H1 (cell line): ENCODE measurements around the gene ZBTB16. TPM values are rescaled to one million over a fixed set of nuclear protein-coding genes. Genes with fewer than 3 reads are reported as not detected.

ENCODE experiments used
- CTCF ChIA-PET: fragments of 300-600 bp; sonication (Branson Sonifier 250); formaldehyde crosslinking; loops from one replicate; lab custom pipeline; 2021; ENCODE audit not compliant: partially characterized antibody; lab: Charles Lee
- POLR2A ChIA-PET: fragments of 300-600 bp; sonication (Branson Sonifier 250); formaldehyde crosslinking; loops from one replicate; lab custom pipeline; 2021; ENCODE audit warnings: inconsistent platforms; ENCODE audit not compliant: partially characterized antibody; lab: Charles Lee
- DNase-seq, 2 experiments: peaks; one replicate each; pipeline versions ENCODE4 v3.0.0 to v3.0.0-alpha.2; 2010 to 2022; ENCODE audit warnings: low spot score in 2 of 2, low read depth in 1 of 2, mixed read lengths in 1 of 2
- FAIRE-seq: peaks from 2 replicates; lab custom pipeline; 2011; peaks lifted over from hg19 to GRCh38; lab: Jason Lieb, UNC
- H2AFZ ChIP-seq: 2 replicates; pipeline ENCODE4 v1.8.1; 2012; ENCODE audit warnings: low read length, inconsistent platforms
- H2AK5ac ChIP-seq: 2 replicates; pipeline ENCODE4 v1.6.1; 2013; ENCODE audit warnings: low read depth, low read length
- H2BK120ac ChIP-seq: replicated peaks from 2 replicates; pipeline ENCODE3; 2013; ENCODE audit warnings: low read depth, low read length, inconsistent platforms
- H2BK12ac ChIP-seq: 2 replicates; pipeline ENCODE4 v1.6.1; 2013; ENCODE audit warnings: low read depth, low read length
- H2BK15ac ChIP-seq: 2 replicates; pipeline ENCODE4 v1.6.1; 2013; ENCODE audit warnings: low read length
- H2BK20ac ChIP-seq: 2 replicates; pipeline ENCODE4 v1.6.1; 2013; ENCODE audit warnings: low read length
- H2BK5ac ChIP-seq: 2 replicates; pipeline ENCODE4 v1.6.1; 2013; ENCODE audit warnings: low read depth, low read length
- H3K14ac ChIP-seq: 2 replicates; pipeline ENCODE4 v1.6.1; 2013; ENCODE audit warnings: inconsistent platforms; ENCODE audit not compliant: insufficient read length
- H3K18ac ChIP-seq: 2 replicates; pipeline ENCODE4 v1.6.1; 2013; ENCODE audit warnings: low read length; ENCODE audit errors: extremely low read depth
- H3K23ac ChIP-seq: 2 replicates; pipeline ENCODE4 v1.6.1; 2013; ENCODE audit warnings: inconsistent platforms; ENCODE audit not compliant: insufficient read length
- H3K23me2 ChIP-seq: 2 replicates; pipeline ENCODE4 v1.6.1; 2013; ENCODE audit warnings: low read depth, low read length
- H3K27ac ChIP-seq: 2 replicates; pipeline ENCODE4 v1.6.1; 2011; ENCODE audit warnings: low read depth, low read length, inconsistent platforms
- H3K27me3 ChIP-seq, 4 experiments: replicated peaks in 1 of 4; 1 replicate in 1 of 4; 2 replicates in 3 of 4; pipeline versions ENCODE4 v1.6.1 to v1.8.1; 2011 to 2013; ENCODE audit warnings: low read length in 3 of 4, mild to moderate bottlenecking in 3 of 4, inconsistent platforms in 2 of 4, mixed read lengths in 2 of 4, moderate library complexity in 1 of 4; ENCODE audit not compliant: control insufficient read depth in 3 of 4, insufficient read depth in 3 of 4; ENCODE audit errors: extremely low read depth in 1 of 4
- H3K36me3 ChIP-seq, 4 experiments: 2 replicates each; pipeline versions ENCODE4 v1.6.1 to v1.8.1; 2011 to 2013; ENCODE audit warnings: mild to moderate bottlenecking in 4 of 4, low read length in 3 of 4, moderate library complexity in 2 of 4, control low read depth in 1 of 4, inconsistent platforms in 1 of 4; ENCODE audit not compliant: insufficient read depth in 4 of 4, control insufficient read depth in 2 of 4
- H3K4ac ChIP-seq: replicated peaks from 2 replicates; pipeline ENCODE3; 2013; ENCODE audit warnings: low read length, low read depth, mixed read lengths, inconsistent platforms; ENCODE audit not compliant: insufficient read length
- H3K4me1 ChIP-seq, 4 experiments: replicated peaks in 1 of 4; 1 replicate in 1 of 4; 2 replicates in 3 of 4; pipeline versions ENCODE4 v1.6.1 to v1.8.1; 2011 to 2013; ENCODE audit warnings: low read length in 3 of 4, inconsistent platforms in 2 of 4, mixed read lengths in 1 of 4; ENCODE audit not compliant: insufficient read depth in 4 of 4, control insufficient read depth in 3 of 4
- H3K4me2 ChIP-seq, 2 experiments: 2 replicates each; pipeline versions ENCODE4 v1.6.1 to v1.8.1; 2011 to 2013; ENCODE audit warnings: low read depth in 2 of 2, low read length in 2 of 2, control low read depth in 1 of 2, inconsistent platforms in 1 of 2, mild to moderate bottlenecking in 1 of 2; ENCODE audit not compliant: insufficient read depth in 1 of 2
- H3K4me3 ChIP-seq, 4 experiments: fragments of 200-600, 300-600 bp in 1 of 4; sonication (generic), shearing (Covaris generic), sonication (Bioruptor Twin) in 1 of 4; 2 replicates each; pipeline versions ENCODE4 v1.5.1 to v1.8.1; 2011 to 2016; ENCODE audit warnings: low read length in 4 of 4, low read depth in 3 of 4, control low read depth in 2 of 4, inconsistent platforms in 2 of 4, mild to moderate bottlenecking in 2 of 4, mixed read lengths in 1 of 4, moderate library complexity in 1 of 4; ENCODE audit not compliant: insufficient read depth in 2 of 4; ENCODE audit errors: extremely low read depth in 1 of 4
- H3K56ac ChIP-seq: replicated peaks from 2 replicates; pipeline ENCODE3; 2013; ENCODE audit warnings: low read depth, mild to moderate bottlenecking, mixed read lengths, low read length, inconsistent platforms; ENCODE audit not compliant: insufficient read length
- H3K79me1 ChIP-seq: 2 replicates; pipeline ENCODE4 v1.6.1; 2013; ENCODE audit warnings: low read depth, low read length, control low read depth
- H3K79me2 ChIP-seq, 2 experiments: 2 replicates each; pipeline versions ENCODE4 v1.6.1 to v1.8.1; 2012 to 2013; ENCODE audit warnings: low read length in 2 of 2, mild to moderate bottlenecking in 2 of 2, inconsistent platforms in 1 of 2; ENCODE audit not compliant: insufficient read depth in 2 of 2, control insufficient read depth in 1 of 2
- H3K9ac ChIP-seq, 4 experiments: replicated peaks in 1 of 4; 1 replicate in 1 of 4; 2 replicates in 3 of 4; pipeline versions ENCODE4 v1.6.1 to v1.8.1; 2011 to 2013; ENCODE audit warnings: low read depth in 3 of 4, low read length in 3 of 4, control low read depth in 2 of 4, mild to moderate bottlenecking in 2 of 4, moderate library complexity in 2 of 4, inconsistent platforms in 1 of 4; ENCODE audit errors: extremely low read depth in 1 of 4
- H3K9me3 ChIP-seq, 2 experiments: 2 replicates each; pipeline versions ENCODE4 v1.6.1 to v1.8.1; 2012 to 2013; ENCODE audit warnings: mild to moderate bottlenecking in 2 of 2, moderate library complexity in 2 of 2, control low read depth in 1 of 2, inconsistent platforms in 1 of 2, low read depth in 1 of 2, low read length in 1 of 2, mixed read lengths in 1 of 2; ENCODE audit not compliant: insufficient read depth in 2 of 2
- H4K20me1 ChIP-seq, 2 experiments: replicated peaks in 1 of 2; 2 replicates each; pipeline versions ENCODE3 to v1.8.1; 2011 to 2013; ENCODE audit warnings: inconsistent platforms in 2 of 2, low read length in 2 of 2, mild to moderate bottlenecking in 1 of 2; ENCODE audit not compliant: insufficient read depth in 2 of 2, control insufficient read depth in 1 of 2
- H4K5ac ChIP-seq: 2 replicates; pipeline ENCODE4 v1.6.1; 2013; ENCODE audit warnings: low read length, low read depth, mixed read lengths, inconsistent platforms; ENCODE audit not compliant: insufficient read length
- H4K8ac ChIP-seq: 2 replicates; pipeline ENCODE4 v1.8.0; 2013; ENCODE audit warnings: mild to moderate bottlenecking, moderate library complexity, low read length, inconsistent platforms; ENCODE audit not compliant: insufficient read depth; ENCODE audit errors: extremely low read depth
- H4K91ac ChIP-seq: replicated peaks from 2 replicates; pipeline ENCODE3; 2013; ENCODE audit warnings: low read length, mixed read lengths, inconsistent platforms; ENCODE audit not compliant: insufficient read length
- CBX8 ChIP-seq: fragments of 300-800, 300-1000 bp; sonication (generic); IDR thresholded peaks from 2 replicates; pipeline ENCODE4 v1.7.1; 2016; ENCODE audit warnings: low read depth, low read length, borderline replicate concordance
- CHD2 ChIP-seq: IDR thresholded peaks from 2 replicates; pipeline ENCODE4 v1.6.1; 2012; ENCODE audit warnings: low read length, improper control_type of control experiment
- CTBP2 ChIP-seq: IDR thresholded peaks from 2 replicates; pipeline ENCODE4 v1.7.0; 2011; ENCODE audit warnings: borderline replicate concordance, mild to moderate bottlenecking, moderate library complexity, mixed read lengths, low read length; ENCODE audit not compliant: insufficient read depth, insufficient read length
- CTCF ChIP-seq, 3 experiments: IDR thresholded peaks; 1 replicate in 2 of 3; 2 replicates in 1 of 3; pipeline versions ENCODE4 v1.5.1 to v1.6.1; 2011; ENCODE audit warnings: low read length in 3 of 3, mild to moderate bottlenecking in 3 of 3, inconsistent platforms in 2 of 3, low read depth in 1 of 3, moderate library complexity in 1 of 3; ENCODE audit not compliant: insufficient read depth in 1 of 3; ENCODE audit errors: control extremely low read depth in 1 of 3
- FOSL1 ChIP-seq: IDR thresholded peaks from 2 replicates; pipeline ENCODE4 v1.6.1; 2011; ENCODE audit warnings: mild to moderate bottlenecking, low read depth, low read length, moderate library complexity; ENCODE audit not compliant: insufficient read depth
- KDM4A ChIP-seq: IDR thresholded peaks from one replicate; pipeline ENCODE4 v1.7.1; 2012; ENCODE audit warnings: low read depth, mild to moderate bottlenecking, moderate library complexity, low read length, inconsistent platforms; ENCODE audit not compliant: severe bottlenecking
- RAD21 ChIP-seq, 2 experiments: IDR thresholded peaks in 1 of 2; conservative IDR thresholded peaks in 1 of 2; 2 replicates each; pipeline ENCODE4 v1.6.1; 2011; ENCODE audit warnings: low read depth in 2 of 2, low read length in 2 of 2, improper control_type of control experiment in 1 of 2, inconsistent platforms in 1 of 2, mild to moderate bottlenecking in 1 of 2, moderate library complexity in 1 of 2
- YY1 ChIP-seq: IDR thresholded peaks from 2 replicates; pipeline ENCODE4 v1.6.1; 2011; ENCODE audit warnings: low read depth, mild to moderate bottlenecking, low read length
- WGBS, 2 experiments: shearing (Covaris generic) in 1 of 2; methylation state at CpG; one replicate each; pipeline versions ENCODE4 v1.1.6 to v1.1.7; 2013 to 2015; ENCODE audit warnings: low lambda C conversion rate in 2 of 2, mixed read lengths in 2 of 2, inconsistent platforms in 1 of 2, low coverage in 1 of 2, missing lambda C conversion rate in 1 of 2; ENCODE audit not compliant: insufficient replicate concordance in 2 of 2, insufficient coverage in 1 of 2, insufficient read length in 1 of 2; ENCODE audit errors: extremely low coverage in 1 of 2, missing lambda C conversion rate in 1 of 2; 5-methylcytosine and 5-hydroxymethylcytosine counted together
- polyA plus RNA-seq, 7 experiments: library from polyadenylated mRNA; depleted of rRNA in 3 of 7; stranded (reverse) in 5 of 7; unstranded in 2 of 7; fragments of >200 nt in 5 of 7; fragments of 200-250 nt in 2 of 7; gene quantifications; 1 replicate in 5 of 7; 2 replicates in 1 of 7; 4 replicates in 1 of 7; pipeline versions ENCODE4 v1.2.1 to v1.2.3, GENCODE V29; 2011 to 2013; ENCODE audit warnings: missing spikeins in 2 of 7, mixed read lengths in 2 of 7
- total RNA-seq: library from RNA; stranded (reverse); fragmentation: NEBNext Ultra II Directional; extraction: Animal tissue kit (Norgen Biotek cat#: 25700); gene quantifications from 2 replicates; pipeline ENCODE4 v1.2.1, GENCODE V29; 2021

The ZBTB16 gene
- total and polyA plus RNA-seq, 2 of the 8 experiments (the other 6 are each of a cell fraction or from before 2014, with no cell fraction given) = 0.12 to 0.61 TPM

- Histone ChIP-seq H3K4ac (no peak overlapping the region), H3K4me3 (no peak overlapping the region), H3K36me3 (no peaks in the 10 kb centered on the region; a peak in 1 of 8 replicates), H4K5ac (no peak overlapping the region), H2BK15ac (no peak overlapping the region), H3K9me3 (no peaks in the 10 kb centered on the region), H2AFZ (0 out of 2 replicates have a peak overlapping the region, but pooled peaks have one; percentile 9), H2BK20ac (no peak overlapping the region), H3K27me3 (no peaks in the 10 kb centered on the region), H2BK120ac (no peak overlapping the region), H3K9ac (no peak overlapping the region), H2AK5ac (no peak overlapping the region; the same call in 1 of the 2 replicates), H4K20me1 (no peaks in the 10 kb centered on the region), H2BK5ac (no peak overlapping the region), H3K14ac (no peak overlapping the region), H3K27ac (no peak overlapping the region), H3K79me2 (no peaks in the 10 kb centered on the region), H3K4me1 (peaks cover 0 to 6% (median 0%) of the 10 kb centered on the region in 4 experiments; a peak in 2 of 7 replicates), H3K79me1 (no peaks in the 10 kb centered on the region), H2BK12ac (no peak overlapping the region; the same call in 1 of the 2 replicates), H3K18ac (no peak overlapping the region), H4K8ac (0 out of 2 replicates have a peak overlapping the region, but pooled peaks have one; percentile 22), H3K23ac (no peak overlapping the region), H3K56ac (no peak overlapping the region), H3K4me2 (no peak overlapping the region), H4K91ac (no peak overlapping the region), H3K23me2 (no peaks in the 10 kb centered on the region)
- FAIRE-seq (no peak), DNase-seq (no peak)
- POLR2A ChIA-PET = interaction anchor here (1.3 kb wide), 2 partner anchors 14 to 144 kb away, joined by 4 read pairs; no protein-coding TSS in a partner anchor
- CTCF ChIA-PET = interaction anchor here (0.6 to 8.8 kb wide), 51 partner anchors 9 to 427 kb away, joined by 3 to 109 read pairs (median 4); no protein-coding TSS in a partner anchor
- WGBS, 2 experiments = 84% methylated on average over 7 of the region's 7 CpGs; no CpG with 5 or more reads in 1 of the 2 experiments
- TF ChIP-seq KDM4A (no peak), CTCF (IDR thresholded peaks at IDR 0.05; ENCODE audit: control extremely low read depth in 1 of 3, insufficient read depth in 1 of 3, low read depth in 1 of 3, low read length in 3 of 3) (peak; percentile 75 to 87 (median 79)), CBX8 (no peak), RAD21 (IDR thresholded peaks at IDR 0.05 in 1 of 2, conservative IDR thresholded peaks at IDR 0.05 in 1 of 2; ENCODE audit: low read depth in 2 of 2, low read length in 2 of 2) (peak; percentile 82 to 87), FOSL1 (no peak), CTBP2 (no peak), CHD2 (no peak), YY1 (peak; percentile 65; the same call in 1 of the 2 replicates)
Observed at GRCh38 chr11:114180301-114181055, 121.0 kb downstream of the ZBTB16 start.
